Endodermal cell (in vitro differentiated cells): ENCODE measurements around the gene ZNF487. TPM values are rescaled to one million over a fixed set of nuclear protein-coding genes. Genes with fewer than 3 reads are reported as not detected.
"Not testable (repeated sequence)": the region's sequence is repeated elsewhere in the genome, so short reads cannot be mapped to it uniquely, and the experiment has no call there.

Experiments used
- DNase-seq: peaks from one replicate; pipeline ENCODE4 v3.0.0-alpha.2; 2017
- H3K27ac ChIP-seq: 2 replicates; pipeline ENCODE4 v1.5.1; 2013; ENCODE audit warnings: mild to moderate bottlenecking, low read depth, low read length, moderate library complexity
- H3K27me3 ChIP-seq: 2 replicates; pipeline ENCODE4 v1.6.1; 2013; ENCODE audit warnings: mild to moderate bottlenecking, low read length, moderate library complexity; ENCODE audit not compliant: insufficient read depth, control insufficient read depth, poor library complexity, severe bottlenecking
- H3K36me3 ChIP-seq: 2 replicates; pipeline ENCODE4 v1.7.0; 2013; ENCODE audit warnings: mild to moderate bottlenecking, low read length, moderate library complexity; ENCODE audit not compliant: control insufficient read depth, insufficient read depth
- H3K4me1 ChIP-seq: one replicate; pipeline ENCODE4 v1.7.0; 2013; ENCODE audit warnings: low read length; ENCODE audit not compliant: control insufficient read depth, insufficient read depth
- H3K4me3 ChIP-seq: 2 replicates; pipeline ENCODE4 v1.5.1; 2013; ENCODE audit warnings: mild to moderate bottlenecking, low read length, moderate library complexity
- H3K9ac ChIP-seq: 2 replicates; pipeline ENCODE4 v1.6.1; 2013; ENCODE audit warnings: mild to moderate bottlenecking, low read length, moderate library complexity; ENCODE audit not compliant: poor library complexity, severe bottlenecking; ENCODE audit errors: extremely low read depth
- H3K9me3 ChIP-seq: 2 replicates; pipeline ENCODE4 v1.6.1; 2013; ENCODE audit warnings: mild to moderate bottlenecking, low read length, moderate library complexity; ENCODE audit not compliant: control insufficient read depth
- H3K27ac Mint-ChIP-seq: 2 replicates; pipeline ENCODE4 v1.8.0; 2020; ENCODE audit warnings: mixed read lengths
- H3K27me3 Mint-ChIP-seq: 2 replicates; pipeline ENCODE4 v1.8.0; 2021; ENCODE audit warnings: mild to moderate bottlenecking, mixed read lengths; ENCODE audit not compliant: insufficient read depth
- H3K36me3 Mint-ChIP-seq: 2 replicates; pipeline ENCODE4 v1.8.0; 2020; ENCODE audit warnings: low read depth, mixed read lengths
- H3K4me1 Mint-ChIP-seq: 2 replicates; pipeline ENCODE4 v1.8.0; 2020; ENCODE audit warnings: mixed read lengths
- H3K4me3 Mint-ChIP-seq: 2 replicates; pipeline ENCODE4 v1.8.0; 2020; ENCODE audit warnings: mild to moderate bottlenecking, moderate library complexity, mixed read lengths
- H3K9me3 Mint-ChIP-seq: 2 replicates; pipeline ENCODE4 v1.8.0; 2020; ENCODE audit warnings: mild to moderate bottlenecking, mixed read lengths
- WGBS, 2 experiments: methylation state at CpG; one replicate each; pipeline versions ENCODE4 v1.1.5 to v1.1.7; 2013; ENCODE audit warnings: missing lambda C conversion rate in 2 of 2, mixed read lengths in 1 of 2; ENCODE audit not compliant: insufficient coverage in 1 of 2, insufficient read length in 1 of 2; 5-methylcytosine and 5-hydroxymethylcytosine counted together
- total RNA-seq, 2 donors: library from RNA; stranded (reverse); fragmentation: NEBNext Ultra II Directional in 1 of 2; extraction: Animal tissue kit (Norgen Biotek cat#: 25700) in 1 of 2; gene quantifications; 2 replicates in 1 of 2; 3 replicates in 1 of 2; pipeline ENCODE4 v1.2.1, GENCODE V29; 2021
- TF ChIP-seq, protein P1 (sequence below): fragments of 200-600 bp; sonication (generic); conservative IDR thresholded peaks from 2 replicates; pipeline ENCODE4 v1.5.0; 2021; ENCODE audit warnings: antibody characterized with exemption, mild to moderate bottlenecking

Gene ZNF487
- total RNA-seq, 2 donors from 2014 or later: 3.8 to 6.6 TPM

DNA sequence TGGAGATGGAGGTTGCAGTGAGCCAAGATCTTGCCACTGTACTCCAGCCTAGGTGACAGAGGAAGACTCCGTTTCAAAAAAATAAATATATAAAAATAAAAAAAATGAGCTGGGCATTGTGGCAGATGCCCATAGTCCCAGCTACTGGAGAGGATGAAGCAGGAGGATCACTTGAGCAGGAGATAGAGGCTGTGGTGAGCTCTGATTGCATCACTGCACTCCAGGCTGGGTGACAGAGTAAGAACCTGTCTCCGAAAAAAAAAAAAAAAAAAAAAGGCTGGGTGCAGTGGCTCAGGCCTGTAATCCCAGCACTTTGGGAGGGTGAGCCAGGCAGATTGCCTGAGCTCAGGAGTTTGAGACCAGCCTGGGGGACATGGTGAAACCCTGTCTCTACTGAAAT, 11.8 kb downstream of the ZNF487 start:
- Mint-ChIP-seq H3K27me3 (peaks cover 3% of the 10 kb centered on the region), H3K27ac (no peak overlapping the region), H3K4me3 (no peak overlapping the region), H3K4me1 (no peaks in the 10 kb centered on the region), H3K9me3 (peaks cover 36% of the 10 kb centered on the region), H3K36me3 (peaks cover 26% of the 10 kb centered on the region)
- TF ChIP-seq, protein P1, sequence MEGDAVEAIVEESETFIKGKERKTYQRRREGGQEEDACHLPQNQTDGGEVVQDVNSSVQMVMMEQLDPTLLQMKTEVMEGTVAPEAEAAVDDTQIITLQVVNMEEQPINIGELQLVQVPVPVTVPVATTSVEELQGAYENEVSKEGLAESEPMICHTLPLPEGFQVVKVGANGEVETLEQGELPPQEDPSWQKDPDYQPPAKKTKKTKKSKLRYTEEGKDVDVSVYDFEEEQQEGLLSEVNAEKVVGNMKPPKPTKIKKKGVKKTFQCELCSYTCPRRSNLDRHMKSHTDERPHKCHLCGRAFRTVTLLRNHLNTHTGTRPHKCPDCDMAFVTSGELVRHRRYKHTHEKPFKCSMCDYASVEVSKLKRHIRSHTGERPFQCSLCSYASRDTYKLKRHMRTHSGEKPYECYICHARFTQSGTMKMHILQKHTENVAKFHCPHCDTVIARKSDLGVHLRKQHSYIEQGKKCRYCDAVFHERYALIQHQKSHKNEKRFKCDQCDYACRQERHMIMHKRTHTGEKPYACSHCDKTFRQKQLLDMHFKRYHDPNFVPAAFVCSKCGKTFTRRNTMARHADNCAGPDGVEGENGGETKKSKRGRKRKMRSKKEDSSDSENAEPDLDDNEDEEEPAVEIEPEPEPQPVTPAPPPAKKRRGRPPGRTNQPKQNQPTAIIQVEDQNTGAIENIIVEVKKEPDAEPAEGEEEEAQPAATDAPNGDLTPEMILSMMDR: no peak
- Histone ChIP-seq H3K9me3 (peaks cover 25% of the 10 kb centered on the region), H3K27me3 (no peaks in the 10 kb centered on the region), H3K9ac (no peak overlapping the region), H3K27ac (no peak overlapping the region), H3K4me1 (no peaks in the 10 kb centered on the region), H3K4me3 (no peak overlapping the region), H3K36me3 (peaks cover 4% of the 10 kb centered on the region)
- no peak for DNase-seq
- 100% methylated on average over 1 of the region's 2 CpGs; no CpG with 5 or more reads in 1 of the 2 experiments for WGBS, 2 experiments

DNA sequence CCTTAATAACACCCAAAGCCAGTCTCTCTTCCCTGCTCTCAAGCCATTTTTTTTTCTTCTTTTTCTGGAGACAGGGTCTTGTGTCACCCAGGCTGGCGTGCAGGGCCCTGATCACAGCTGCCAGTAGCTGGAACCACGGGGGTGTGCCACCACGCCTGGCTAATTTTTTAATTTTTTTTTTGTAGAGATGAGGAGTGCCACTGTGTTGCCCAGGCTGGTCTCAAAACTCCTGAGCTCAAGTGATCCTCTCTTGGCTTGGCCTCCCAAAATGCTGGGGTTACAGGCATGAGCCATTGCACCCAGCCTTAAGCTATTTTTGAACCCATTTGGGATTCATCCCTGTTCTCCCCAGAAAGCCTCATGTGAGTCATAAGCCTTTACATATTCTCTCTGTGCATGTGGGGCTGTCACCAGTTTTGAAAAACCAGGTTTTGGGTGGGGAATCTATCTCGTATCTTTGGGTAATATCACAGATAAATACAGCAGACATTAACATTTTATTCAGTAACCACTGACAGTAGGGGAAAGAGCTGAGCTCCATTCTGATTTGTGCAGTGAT, 15.5 kb downstream of the ZNF487 start:
- H3K36me3 ChIP-seq: no peaks in the 10 kb centered on the region
- Mint-ChIP-seq H3K27ac (no peak overlapping the region), H3K4me3 (no peak overlapping the region), H3K4me1 (peaks cover 3% of the 10 kb centered on the region), H3K36me3 (peaks cover 6% of the 10 kb centered on the region), H3K27me3 (no peaks in the 10 kb centered on the region), H3K9me3 (peaks cover 13% of the 10 kb centered on the region)
- no peak for DNase-seq
- peaks cover 4% of the 10 kb centered on the region for H3K4me1 ChIP-seq
- H3K4me3 ChIP-seq: no peak overlapping the region
- H3K27ac ChIP-seq: no peak overlapping the region
- TF ChIP-seq, protein P1: no peak
- H3K27me3 ChIP-seq: no peaks in the 10 kb centered on the region
- 84 to 92% methylated on average over 2 to 4 of the region's 4 CpGs for WGBS, 2 experiments
- H3K9ac ChIP-seq: no peak overlapping the region
- peaks cover 4% of the 10 kb centered on the region for H3K9me3 ChIP-seq

DNA sequence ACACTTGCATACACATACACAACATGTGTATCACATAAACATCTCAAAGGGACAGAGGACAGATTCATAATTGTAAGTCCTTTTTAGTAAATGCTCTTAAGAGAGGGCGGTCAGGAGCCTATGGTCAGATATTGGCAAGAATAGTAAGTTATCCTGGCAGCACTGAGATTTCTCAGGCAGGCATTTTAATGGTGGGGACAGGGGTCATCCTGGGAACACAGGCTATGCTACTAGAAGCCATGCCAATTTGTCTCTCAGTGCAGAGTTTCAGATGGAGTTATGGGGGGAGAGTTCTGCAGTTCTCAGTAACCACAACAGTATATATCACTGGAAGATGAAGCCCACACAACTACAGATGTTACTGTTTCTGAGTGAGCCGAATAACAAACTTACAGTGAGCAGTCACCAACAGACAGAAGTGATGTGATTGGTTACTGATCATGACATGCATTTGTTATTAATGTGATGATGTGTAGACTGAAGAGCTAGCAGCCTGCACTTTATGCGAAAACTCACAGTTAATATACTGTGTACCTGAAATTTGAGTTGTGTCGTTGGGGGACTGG, 16.4 kb downstream of the ZNF487 start:
- no peaks in the 10 kb centered on the region for H3K9me3 ChIP-seq
- no peak overlapping the region for H3K9ac ChIP-seq
- peaks cover 4% of the 10 kb centered on the region for H3K4me1 ChIP-seq
- Mint-ChIP-seq H3K36me3 (no peaks in the 10 kb centered on the region), H3K27ac (no peak overlapping the region), H3K9me3 (peaks cover 6% of the 10 kb centered on the region), H3K27me3 (no peaks in the 10 kb centered on the region), H3K4me3 (no peak overlapping the region), H3K4me1 (peaks cover 7% of the 10 kb centered on the region)
- H3K4me3 ChIP-seq: no peak overlapping the region
- no peak for DNase-seq
- no peaks in the 10 kb centered on the region for H3K27me3 ChIP-seq
- WGBS, 2 experiments: 93 to 100% methylated on average over 3 to 4 of the region's 4 CpGs
- TF ChIP-seq, protein P1: no peak
- H3K27ac ChIP-seq: no peak overlapping the region
- H3K36me3 ChIP-seq: no peaks in the 10 kb centered on the region

DNA sequence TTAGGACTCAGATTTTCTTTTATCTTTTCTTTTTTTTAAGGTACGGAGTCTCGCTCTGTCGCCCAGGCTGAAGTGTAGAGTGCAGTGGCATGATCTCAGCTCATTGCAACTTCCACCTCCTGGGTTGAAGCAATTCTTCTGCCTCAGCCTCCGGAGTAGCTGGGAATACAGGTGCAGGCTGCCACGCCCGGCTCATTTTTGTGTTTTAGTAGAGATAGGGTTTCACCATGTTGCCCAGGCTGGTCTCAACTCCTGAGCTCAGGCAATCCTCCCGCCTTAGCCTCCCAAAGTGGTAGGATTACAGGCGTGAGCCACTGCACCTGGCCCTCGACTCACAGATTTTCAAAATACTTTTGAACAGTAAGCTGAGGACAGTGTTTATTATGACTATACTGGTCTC, 17.1 kb downstream of the ZNF487 start:
- not testable (repeated sequence) for H3K36me3 Mint-ChIP-seq, H3K27me3 ChIP-seq, H3K27me3 Mint-ChIP-seq, H3K9me3 ChIP-seq, H3K27ac Mint-ChIP-seq, H3K9ac ChIP-seq, H3K9me3 Mint-ChIP-seq, H3K4me3 ChIP-seq, H3K4me1 ChIP-seq, DNase-seq, H3K36me3 ChIP-seq, H3K27ac ChIP-seq
- Mint-ChIP-seq H3K4me3 (peak overlapping the region; percentile 90), H3K4me1 (peaks cover 14% of the 10 kb centered on the region)
- WGBS, 2 experiments: 89 to 93% methylated on average over 4 to 9 of the region's 9 CpGs

DNA sequence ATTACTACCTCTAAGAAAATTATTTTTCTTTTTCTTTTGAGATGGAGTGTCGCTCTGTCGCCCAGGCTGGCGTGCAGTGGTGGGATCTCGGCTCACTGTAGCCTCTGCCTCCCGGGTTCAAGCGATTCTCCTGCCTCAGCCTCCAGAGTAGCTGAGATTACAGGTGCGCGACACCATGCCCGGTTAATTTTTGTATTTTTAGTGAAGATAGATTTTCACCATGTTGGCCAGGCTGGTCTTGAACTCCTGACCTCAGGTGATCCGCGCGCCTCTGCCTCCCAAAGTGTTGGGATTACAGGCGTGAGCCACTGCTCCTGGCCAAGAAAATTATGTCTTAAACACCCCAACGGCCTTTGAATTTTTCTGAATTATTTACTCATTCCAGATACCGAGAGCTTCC, 19.6 kb downstream of the ZNF487 start:
- H3K9me3 Mint-ChIP-seq, H3K36me3 ChIP-seq, H3K9me3 ChIP-seq, H3K4me1 ChIP-seq, H3K27me3 Mint-ChIP-seq, H3K9ac ChIP-seq, H3K27me3 ChIP-seq, H3K27ac ChIP-seq, H3K27ac Mint-ChIP-seq, H3K4me3 ChIP-seq, DNase-seq, H3K36me3 Mint-ChIP-seq, H3K4me3 Mint-ChIP-seq: not testable (repeated sequence)
- WGBS, 2 experiments: 95 to 98% methylated on average over 9 to 15 of the region's 15 CpGs
- peaks cover 14% of the 10 kb centered on the region for H3K4me1 Mint-ChIP-seq
